ENCODE measurements around the gene KIF26B. TPM values are rescaled to one million over a fixed set of nuclear protein-coding genes. Genes with fewer than 3 reads are reported as not detected.

Gene KIF26B
- total RNA-seq, 2 experiments from 2014 or later, result not detected

DNA sequence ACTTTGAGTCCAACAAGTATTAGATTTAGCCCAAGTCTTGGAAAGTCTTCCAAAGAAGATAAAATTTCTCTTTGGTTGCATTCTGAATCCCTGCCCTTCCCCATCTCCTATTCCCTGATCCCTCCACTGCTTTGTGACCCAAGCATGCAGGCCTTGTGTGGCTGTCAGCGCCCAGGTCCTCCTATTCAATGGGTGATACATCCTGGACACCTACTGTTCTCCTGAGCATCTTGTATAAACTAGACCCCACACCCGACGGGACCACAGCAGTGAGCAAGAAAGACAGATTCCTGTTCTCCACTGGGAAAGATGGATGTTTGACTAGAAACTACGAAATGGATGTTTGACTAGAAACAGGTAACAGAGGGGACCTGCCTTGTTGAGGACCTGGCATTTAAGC is 136.6 kb downstream of the KIF26B start:
- BruUV-seq (replicated peaks), result no TSS peak
- intact Hi-C loops (cut with micrococcal nuclease; ENCODE audit: unreplicated experiment), result no loop called here
- Histone ChIP-seq H3K27ac (ENCODE audit: low read depth, low read length, poor library complexity, severe bottlenecking) (no peak overlapping the region), H3K4me3 (ENCODE audit: low read depth, low read length, poor library complexity, severe bottlenecking) (no peak overlapping the region), H3K36me3 (ENCODE audit: insufficient read depth, low read length) (no peaks in the 10 kb centered on the region), H2AFZ (ENCODE audit: low read length) (no peak overlapping the region), H3K4me2 (ENCODE audit: low read length) (no peak overlapping the region), H3K9me2 (ENCODE audit: insufficient read depth, low read length) (no peaks in the 10 kb centered on the region), H3K79me2 (ENCODE audit: insufficient read depth, low read depth, low read length) (no peaks in the 10 kb centered on the region), H3K9me3 (ENCODE audit: low read length) (no peaks in the 10 kb centered on the region), H3K4me1 (ENCODE audit: insufficient read depth, low read length, poor library complexity, severe bottlenecking) (no peaks in the 10 kb centered on the region), H4K20me1 (ENCODE audit: insufficient read depth, low read length) (no peaks in the 10 kb centered on the region)
- DNase-seq (ENCODE audit: low spot score), result no peak
- CTCF ChIA-PET (ENCODE audit: unreplicated experiment), result no interaction called here
- TF ChIP-seq, protein P1, sequence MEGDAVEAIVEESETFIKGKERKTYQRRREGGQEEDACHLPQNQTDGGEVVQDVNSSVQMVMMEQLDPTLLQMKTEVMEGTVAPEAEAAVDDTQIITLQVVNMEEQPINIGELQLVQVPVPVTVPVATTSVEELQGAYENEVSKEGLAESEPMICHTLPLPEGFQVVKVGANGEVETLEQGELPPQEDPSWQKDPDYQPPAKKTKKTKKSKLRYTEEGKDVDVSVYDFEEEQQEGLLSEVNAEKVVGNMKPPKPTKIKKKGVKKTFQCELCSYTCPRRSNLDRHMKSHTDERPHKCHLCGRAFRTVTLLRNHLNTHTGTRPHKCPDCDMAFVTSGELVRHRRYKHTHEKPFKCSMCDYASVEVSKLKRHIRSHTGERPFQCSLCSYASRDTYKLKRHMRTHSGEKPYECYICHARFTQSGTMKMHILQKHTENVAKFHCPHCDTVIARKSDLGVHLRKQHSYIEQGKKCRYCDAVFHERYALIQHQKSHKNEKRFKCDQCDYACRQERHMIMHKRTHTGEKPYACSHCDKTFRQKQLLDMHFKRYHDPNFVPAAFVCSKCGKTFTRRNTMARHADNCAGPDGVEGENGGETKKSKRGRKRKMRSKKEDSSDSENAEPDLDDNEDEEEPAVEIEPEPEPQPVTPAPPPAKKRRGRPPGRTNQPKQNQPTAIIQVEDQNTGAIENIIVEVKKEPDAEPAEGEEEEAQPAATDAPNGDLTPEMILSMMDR (conservative IDR thresholded peaks at IDR 0.05; ENCODE audit: low read length), result no peak
- TF ChIP-seq EZH2phosphoT487 (IDR thresholded peaks at IDR 0.05; ENCODE audit: borderline replicate concordance, low read depth, low read length), result no peak
- POLR2A ChIA-PET, result no interaction called here

DNA sequence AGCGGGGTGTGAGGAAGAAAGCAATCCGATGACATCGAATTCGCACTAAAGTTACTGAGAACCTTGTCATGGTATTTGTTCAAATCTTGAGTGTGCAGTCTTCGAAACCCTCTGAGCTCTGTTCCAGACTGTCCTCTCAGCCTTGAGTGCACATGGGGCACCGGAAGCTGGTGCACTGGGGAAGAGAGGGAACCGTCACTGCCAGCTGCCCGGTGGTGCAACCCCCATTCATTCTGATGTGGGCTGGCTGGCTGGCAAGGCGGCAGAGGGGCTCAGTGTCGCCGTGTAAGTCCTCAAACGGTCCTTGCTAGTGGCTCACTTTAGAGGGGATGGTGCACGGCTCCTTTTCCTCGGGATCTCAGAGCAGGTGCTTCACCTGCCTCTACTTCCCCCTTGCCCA is 137.4 kb downstream of the KIF26B start:
- no peaks in the 10 kb centered on the region for H4K20me1 ChIP-seq (ENCODE audit: insufficient read depth, low read length)
- DNase-seq (ENCODE audit: low spot score), result no peak
- no peaks in the 10 kb centered on the region for H3K4me1 ChIP-seq (ENCODE audit: insufficient read depth, low read length, poor library complexity, severe bottlenecking)
- TF ChIP-seq EZH2phosphoT487 (IDR thresholded peaks at IDR 0.05; ENCODE audit: borderline replicate concordance, low read depth, low read length), result no peak
- TF ChIP-seq, protein P1 (conservative IDR thresholded peaks at IDR 0.05; ENCODE audit: low read length), result no peak
- no peak overlapping the region for H3K4me3 ChIP-seq (ENCODE audit: low read depth, low read length, poor library complexity, severe bottlenecking)
- H2AFZ ChIP-seq (ENCODE audit: low read length), result no peak overlapping the region
- CTCF ChIA-PET (ENCODE audit: unreplicated experiment), result no interaction called here
- no peak overlapping the region for H3K27ac ChIP-seq (ENCODE audit: low read depth, low read length, poor library complexity, severe bottlenecking)
- H3K36me3 ChIP-seq (ENCODE audit: insufficient read depth, low read length), result no peaks in the 10 kb centered on the region
- intact Hi-C loops (cut with micrococcal nuclease; ENCODE audit: unreplicated experiment), result no loop called here
- H3K9me2 ChIP-seq (ENCODE audit: insufficient read depth, low read length), result no peaks in the 10 kb centered on the region
- no TSS peak for BruUV-seq (replicated peaks)
- H3K9me3 ChIP-seq (ENCODE audit: low read length), result no peaks in the 10 kb centered on the region
- POLR2A ChIA-PET, result no interaction called here
- no peaks in the 10 kb centered on the region for H3K79me2 ChIP-seq (ENCODE audit: insufficient read depth, low read depth, low read length)
- no peak overlapping the region for H3K4me2 ChIP-seq (ENCODE audit: low read length)

DNA sequence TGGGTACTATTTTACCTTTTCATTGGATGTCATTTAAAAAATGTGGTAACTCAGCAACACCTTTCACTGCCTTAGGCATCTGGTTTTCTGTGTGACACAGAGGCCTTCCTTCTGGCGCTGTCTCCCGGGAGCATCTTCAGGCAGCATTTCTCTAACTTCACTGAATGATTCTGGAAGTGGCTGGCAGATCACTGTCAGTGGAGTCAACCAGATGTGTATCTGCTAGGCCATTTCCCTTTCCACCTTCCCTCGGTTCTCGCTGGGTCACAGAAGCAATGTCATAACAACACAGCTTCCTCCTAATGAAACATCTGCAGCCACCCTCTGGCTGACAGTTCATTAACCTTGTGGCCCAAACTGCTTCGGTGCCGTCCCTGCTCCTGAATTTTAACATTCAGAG is 137.8 kb downstream of the KIF26B start:
- no TSS peak for BruUV-seq (replicated peaks)
- Histone ChIP-seq H2AFZ (ENCODE audit: low read length) (no peak overlapping the region), H3K4me1 (ENCODE audit: insufficient read depth, low read length, poor library complexity, severe bottlenecking) (no peaks in the 10 kb centered on the region), H3K36me3 (ENCODE audit: insufficient read depth, low read length) (no peaks in the 10 kb centered on the region), H3K4me2 (ENCODE audit: low read length) (no peak overlapping the region), H4K20me1 (ENCODE audit: insufficient read depth, low read length) (no peaks in the 10 kb centered on the region), H3K4me3 (ENCODE audit: low read depth, low read length, poor library complexity, severe bottlenecking) (no peak overlapping the region), H3K27ac (ENCODE audit: low read depth, low read length, poor library complexity, severe bottlenecking) (no peak overlapping the region), H3K9me3 (ENCODE audit: low read length) (no peaks in the 10 kb centered on the region), H3K79me2 (ENCODE audit: insufficient read depth, low read depth, low read length) (no peaks in the 10 kb centered on the region), H3K9me2 (ENCODE audit: insufficient read depth, low read length) (no peaks in the 10 kb centered on the region)
- ChIA-PET CTCF (ENCODE audit: unreplicated experiment) (no interaction called here), POLR2A (no interaction called here)
- no peak for DNase-seq (ENCODE audit: low spot score)
- intact Hi-C loops (cut with micrococcal nuclease; ENCODE audit: unreplicated experiment), result no loop called here
- TF ChIP-seq EZH2phosphoT487 (IDR thresholded peaks at IDR 0.05; ENCODE audit: borderline replicate concordance, low read depth, low read length), result no peak
- TF ChIP-seq, protein P1 (conservative IDR thresholded peaks at IDR 0.05; ENCODE audit: low read length), result no peak

Data from OCI-LY7 (cell line).